Epithelial cell of proximal tubule (primary cell): ENCODE measurements around the gene MX2. TPM values are rescaled to one million over a fixed set of nuclear protein-coding genes. Genes with fewer than 3 reads are reported as not detected.

Source experiments
- DNase-seq: peaks from one replicate; pipeline ENCODE4 v3.0.0-alpha.2; 2011; ENCODE audit warnings: low read depth
- H3K4me3 ChIP-seq: 2 replicates; pipeline ENCODE4 v1.5.1; 2011; ENCODE audit warnings: low read depth, mild to moderate bottlenecking, low read length
- total RNA-seq: library from RNA; depleted of rRNA; stranded (reverse); fragments of >200 nt; gene quantifications from 2 replicates; pipeline ENCODE4 v1.2.3, GENCODE V29; 2015
- TF ChIP-seq, protein P1 (sequence below): conservative IDR thresholded peaks from 2 replicates; pipeline ENCODE4 v1.5.1; 2012; ENCODE audit warnings: low read depth, mild to moderate bottlenecking, low read length

Gene MX2
- total RNA-seq, 1 donor from 2014 or later = 0.12 TPM

DNA sequence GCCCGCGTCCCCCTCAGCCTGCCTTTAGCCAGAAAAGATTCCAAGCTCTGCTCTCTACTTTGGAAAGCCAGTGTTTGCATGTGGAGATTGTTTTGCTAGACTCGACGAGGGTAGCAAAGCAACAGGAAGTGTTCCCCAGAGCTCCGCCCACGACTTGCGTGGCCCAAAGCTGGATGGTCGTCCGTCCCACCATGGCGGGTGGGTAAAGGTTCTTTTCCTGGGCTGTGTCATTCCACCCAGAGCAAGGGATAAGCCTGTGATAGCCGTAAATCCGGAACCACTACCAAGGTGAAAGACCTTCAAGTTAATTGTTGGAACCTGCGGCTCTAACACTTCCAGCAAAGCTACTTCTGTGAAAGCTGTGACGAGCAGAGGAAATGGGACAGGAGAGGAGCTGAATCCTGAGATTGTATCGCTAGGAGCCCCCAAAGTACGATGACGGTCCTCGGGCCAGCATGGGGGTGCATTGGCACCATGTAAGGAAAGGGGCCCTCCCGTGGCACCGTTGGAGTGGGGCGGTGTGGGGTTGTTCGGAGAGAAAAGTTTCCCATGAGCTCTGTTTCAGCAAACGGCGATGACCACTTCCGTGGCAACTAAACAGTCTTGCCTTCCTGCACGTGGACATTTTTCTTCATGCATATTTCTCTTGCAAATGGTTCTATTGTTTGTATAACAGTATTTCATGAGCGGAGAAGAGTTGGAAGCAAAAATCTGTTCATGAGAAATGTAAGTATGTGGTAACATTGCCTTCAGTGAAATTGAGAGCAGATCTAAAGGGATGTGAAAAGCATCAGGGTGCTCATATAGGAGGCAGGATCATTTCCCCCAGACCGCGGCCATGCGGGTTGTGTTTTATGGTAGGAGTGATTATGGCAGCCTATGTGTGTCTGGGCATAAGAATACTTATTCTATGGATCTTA, 8.4 kb downstream of the MX2 start:
- TF ChIP-seq, protein P1, sequence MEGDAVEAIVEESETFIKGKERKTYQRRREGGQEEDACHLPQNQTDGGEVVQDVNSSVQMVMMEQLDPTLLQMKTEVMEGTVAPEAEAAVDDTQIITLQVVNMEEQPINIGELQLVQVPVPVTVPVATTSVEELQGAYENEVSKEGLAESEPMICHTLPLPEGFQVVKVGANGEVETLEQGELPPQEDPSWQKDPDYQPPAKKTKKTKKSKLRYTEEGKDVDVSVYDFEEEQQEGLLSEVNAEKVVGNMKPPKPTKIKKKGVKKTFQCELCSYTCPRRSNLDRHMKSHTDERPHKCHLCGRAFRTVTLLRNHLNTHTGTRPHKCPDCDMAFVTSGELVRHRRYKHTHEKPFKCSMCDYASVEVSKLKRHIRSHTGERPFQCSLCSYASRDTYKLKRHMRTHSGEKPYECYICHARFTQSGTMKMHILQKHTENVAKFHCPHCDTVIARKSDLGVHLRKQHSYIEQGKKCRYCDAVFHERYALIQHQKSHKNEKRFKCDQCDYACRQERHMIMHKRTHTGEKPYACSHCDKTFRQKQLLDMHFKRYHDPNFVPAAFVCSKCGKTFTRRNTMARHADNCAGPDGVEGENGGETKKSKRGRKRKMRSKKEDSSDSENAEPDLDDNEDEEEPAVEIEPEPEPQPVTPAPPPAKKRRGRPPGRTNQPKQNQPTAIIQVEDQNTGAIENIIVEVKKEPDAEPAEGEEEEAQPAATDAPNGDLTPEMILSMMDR = no peak
- no peak for DNase-seq
- H3K4me3 ChIP-seq = no peak overlapping the region

DNA sequence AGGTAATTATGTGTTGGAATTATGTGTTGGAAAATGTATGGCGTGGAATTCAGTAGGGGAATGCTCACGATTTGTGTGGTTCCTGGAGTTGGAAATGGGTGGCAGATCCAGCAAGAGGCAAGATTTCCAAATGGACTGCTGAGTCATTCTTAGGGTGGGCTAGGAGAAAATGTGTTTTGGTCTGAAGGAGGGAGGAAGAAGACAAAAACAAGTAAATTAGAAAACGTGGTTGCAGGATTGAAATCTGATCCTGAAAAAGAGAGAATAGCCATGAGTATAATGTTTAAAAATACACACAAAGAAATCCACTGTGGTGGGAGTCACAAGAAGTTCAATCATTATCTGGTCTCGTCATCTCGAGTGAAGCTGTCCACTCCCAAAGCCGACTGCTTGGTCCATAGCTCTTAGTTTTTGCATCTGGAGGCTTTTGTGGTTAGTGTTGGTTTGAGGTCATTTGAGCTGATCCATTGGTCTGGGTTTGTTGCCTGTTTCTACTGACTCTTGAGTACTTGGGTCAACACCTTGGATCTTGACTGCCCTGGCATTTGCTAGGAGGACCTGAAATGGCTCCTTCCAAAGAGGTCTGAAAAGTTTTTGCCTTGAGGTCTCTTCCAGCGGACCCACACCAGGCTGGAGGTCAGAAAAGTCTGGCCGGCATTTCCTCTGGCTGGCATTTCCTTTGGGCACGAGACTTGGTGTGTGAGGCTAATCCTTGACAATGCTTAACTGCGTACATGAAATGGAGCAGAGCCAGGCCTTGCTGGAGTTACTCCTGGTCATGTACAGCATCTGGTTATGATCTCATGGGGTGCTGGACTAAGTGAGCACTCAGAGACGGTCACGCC, 9.2 kb downstream of the MX2 start:
- H3K4me3 ChIP-seq = no peak overlapping the region
- TF ChIP-seq, protein P1 = no peak
- no peak for DNase-seq

DNA sequence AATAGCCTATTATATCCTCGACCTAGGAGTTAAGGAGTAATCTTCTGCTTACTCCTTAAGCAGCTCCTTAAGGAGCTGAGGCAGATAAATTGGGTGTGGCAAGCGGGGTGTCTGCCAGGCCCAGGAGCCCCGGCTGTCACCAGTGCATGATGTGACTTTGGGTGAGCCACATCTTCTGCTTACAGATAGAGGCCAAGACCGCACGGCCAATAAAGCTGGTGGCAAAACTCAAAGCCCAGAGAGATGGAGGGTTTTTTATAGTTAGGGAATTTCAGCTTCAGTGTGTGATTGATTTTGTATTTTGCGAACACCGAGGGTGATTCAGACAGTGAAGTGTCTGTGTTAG, 9.8 kb downstream of the MX2 start:
- DNase-seq = no peak
- no peak overlapping the region for H3K4me3 ChIP-seq
- TF ChIP-seq, protein P1 = no peak

DNA sequence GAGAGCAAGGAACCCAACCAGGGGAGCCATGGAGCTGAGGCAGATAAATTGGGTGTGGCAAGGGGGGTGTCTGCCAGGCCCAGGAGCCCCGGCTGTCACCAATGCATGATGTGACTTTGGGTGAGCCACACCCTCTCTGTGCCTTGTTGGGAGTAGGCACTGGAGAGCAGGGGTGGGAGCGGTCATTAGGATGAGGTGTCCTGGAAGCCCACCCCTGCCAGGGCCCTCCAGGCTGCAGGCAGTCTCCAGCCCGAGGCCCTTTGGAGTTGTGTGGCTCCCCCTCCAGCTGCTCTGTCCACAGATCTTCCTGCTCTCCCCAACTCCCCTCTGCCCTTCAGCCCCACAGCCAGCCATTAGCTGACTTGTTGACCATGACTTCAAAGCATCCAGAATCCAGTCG, 11.4 kb downstream of the MX2 start:
- TF ChIP-seq, protein P1 = no peak
- no peak overlapping the region for H3K4me3 ChIP-seq
- DNase-seq = no peak

DNA sequence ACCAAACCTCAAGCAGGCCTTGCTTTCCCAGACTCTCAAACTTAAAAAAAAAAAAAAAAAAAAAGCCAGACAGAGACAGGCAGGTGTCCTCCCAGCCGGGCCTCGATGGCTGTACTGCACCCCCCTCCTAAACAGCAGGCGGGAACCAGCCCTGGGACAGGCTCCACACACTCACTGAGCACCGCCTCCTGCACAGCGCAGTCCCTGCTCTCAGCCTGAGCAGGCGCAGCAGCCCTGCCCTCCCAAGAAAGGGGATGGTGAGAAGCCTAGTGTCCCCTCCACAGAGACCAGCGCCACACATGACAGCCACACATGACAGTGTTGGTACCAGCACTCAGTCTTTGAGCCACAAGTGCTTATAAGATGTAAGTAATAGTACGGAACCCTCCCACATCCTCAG, 11.9 kb downstream of the MX2 start:
- TF ChIP-seq, protein P1 = no peak
- H3K4me3 ChIP-seq = no peak overlapping the region
- DNase-seq = no peak

DNA sequence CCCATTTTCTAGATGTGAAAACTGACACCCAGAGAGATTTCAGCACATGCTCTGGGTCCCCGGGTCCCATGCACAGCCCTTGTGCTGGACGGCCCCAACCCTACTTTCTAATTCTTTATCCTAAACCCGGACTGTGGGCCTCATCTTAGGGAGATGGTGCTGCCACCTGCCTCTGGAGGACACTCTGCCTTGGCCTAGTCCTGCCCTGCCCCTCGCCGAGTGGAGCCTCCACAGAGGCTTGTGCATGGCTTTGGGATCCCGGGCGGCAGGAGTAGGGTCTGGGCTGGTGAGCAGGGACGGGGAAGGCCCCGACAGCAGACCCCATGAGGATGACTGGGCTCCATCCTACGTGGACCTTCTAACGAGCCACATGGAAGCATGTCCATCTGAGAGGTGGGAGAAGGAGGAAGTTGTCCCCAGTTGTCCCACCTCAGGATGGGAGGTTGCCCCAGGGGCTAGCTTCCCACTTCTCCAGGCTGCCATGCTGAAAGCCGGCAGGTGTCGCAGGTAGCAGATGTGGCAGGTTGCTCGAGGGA, 12.4 kb downstream of the MX2 start:
- H3K4me3 ChIP-seq = no peak overlapping the region
- TF ChIP-seq, protein P1 = no peak
- DNase-seq = no peak
